GM19463 (cell line): ENCODE results near the gene FBXW12.
"Not testable (repeated sequence)": the region's sequence is repeated elsewhere in the genome, so short reads cannot be mapped to it uniquely, and the experiment has no call there.

Experiments used
- ATAC-seq: cut with Tn5 transposase; IDR thresholded peaks from one replicate; pipeline ENCODE4 v1.9.1; 2021; ENCODE audit warnings: mild to moderate bottlenecking, moderate library complexity; ENCODE audit not compliant: unreplicated experiment

FBXW12 gene, protein sequence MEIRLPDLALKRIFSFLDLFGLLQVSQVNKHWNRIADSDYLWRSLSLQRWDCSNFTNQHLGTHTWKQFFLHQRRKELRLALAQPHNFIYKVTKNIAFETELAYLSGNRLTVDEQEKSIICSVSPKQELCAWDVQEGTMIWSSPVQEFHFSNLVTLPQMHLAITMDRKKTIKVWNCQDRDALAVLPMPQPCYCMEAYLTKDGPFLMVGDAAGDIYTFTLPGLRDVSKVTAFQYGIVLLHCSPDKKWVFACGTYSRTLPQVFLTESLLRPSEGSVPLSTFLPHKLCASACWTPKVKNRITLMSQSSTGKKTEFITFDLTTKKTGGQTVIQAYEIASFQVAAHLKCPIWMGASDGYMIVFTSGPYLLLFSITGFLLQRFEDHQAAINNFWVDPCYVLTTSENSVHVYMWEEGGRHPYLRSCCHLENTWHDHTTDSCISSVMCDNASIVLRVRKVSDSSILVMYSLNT

DNA sequence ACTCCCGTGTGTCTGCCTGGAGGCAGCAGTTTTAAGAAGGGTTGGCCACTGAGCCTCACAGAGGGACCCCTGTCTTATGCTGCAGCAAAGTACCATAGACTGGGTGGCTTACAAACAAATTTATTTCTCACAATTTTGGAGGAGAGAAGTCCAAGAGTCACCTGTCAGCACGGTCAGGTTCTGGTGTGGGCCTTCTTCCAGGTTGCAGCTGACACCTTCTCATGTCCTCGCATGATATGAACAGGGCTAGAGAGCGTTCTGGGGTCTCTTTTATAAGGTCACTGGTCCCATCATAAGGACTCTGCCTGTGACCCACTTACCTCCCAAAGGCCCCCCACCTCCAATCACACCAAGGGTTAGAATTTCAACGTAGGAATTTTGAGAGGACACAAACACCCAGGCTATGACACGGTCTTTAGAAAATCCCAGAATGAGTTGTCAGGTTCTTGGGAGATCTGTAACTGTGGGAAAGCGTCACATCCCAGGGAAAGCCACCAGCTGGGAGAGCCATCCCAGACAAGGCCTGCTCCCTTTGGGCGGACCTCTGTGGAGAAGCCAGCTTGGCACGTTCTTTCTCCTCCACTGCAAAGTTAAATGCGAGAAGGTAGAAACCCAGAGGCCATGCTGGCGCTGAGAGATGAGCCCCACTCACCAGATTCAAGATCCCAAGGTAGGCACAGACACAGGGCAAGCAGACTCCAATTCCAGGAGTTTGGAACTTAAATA, at the start of gene FBXW12:
Gene FBXW12, plus strand, starts transcription at position 569 of the 726 bp plus-strand sequence. CDS start 549 bp downstream, outside the sequence.
- no peak for ATAC-seq

DNA sequence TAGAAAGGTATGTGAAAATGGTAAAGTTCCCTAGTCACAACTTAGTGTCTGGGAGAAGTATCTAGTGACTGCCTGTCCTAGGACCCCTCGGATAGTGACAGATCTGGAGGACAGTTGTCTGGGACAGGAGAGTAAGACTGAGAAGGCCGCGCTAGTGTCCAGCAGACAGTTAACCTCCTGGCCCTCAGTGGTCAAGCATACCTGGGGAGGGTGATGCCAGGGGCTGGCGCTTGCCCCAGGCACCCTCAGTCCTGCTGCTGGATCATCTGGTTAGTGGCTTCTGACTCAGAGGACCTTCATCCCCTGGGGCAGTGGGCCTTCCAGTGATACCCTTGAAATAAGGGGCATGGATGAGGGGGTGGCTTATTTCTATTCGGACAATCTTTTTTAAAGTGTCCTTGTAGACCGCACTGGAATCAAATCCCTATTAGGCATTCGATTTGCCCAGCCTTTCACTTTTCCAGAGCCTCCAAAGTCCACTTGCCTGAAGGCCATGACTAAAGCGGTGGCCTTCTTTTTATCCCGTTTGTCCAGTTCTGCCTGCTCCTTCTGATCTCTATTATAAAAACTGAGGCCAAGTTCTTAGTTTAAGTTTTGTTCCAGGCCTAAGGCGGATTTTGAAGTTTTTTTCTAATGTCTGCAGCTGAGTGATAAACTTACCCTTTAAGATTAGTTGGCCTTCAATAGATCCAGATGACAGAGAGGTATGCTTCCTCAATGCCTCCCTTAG, 40.1 kb upstream of the FBXW12 start:
- ATAC-seq, result not testable (repeated sequence)

DNA sequence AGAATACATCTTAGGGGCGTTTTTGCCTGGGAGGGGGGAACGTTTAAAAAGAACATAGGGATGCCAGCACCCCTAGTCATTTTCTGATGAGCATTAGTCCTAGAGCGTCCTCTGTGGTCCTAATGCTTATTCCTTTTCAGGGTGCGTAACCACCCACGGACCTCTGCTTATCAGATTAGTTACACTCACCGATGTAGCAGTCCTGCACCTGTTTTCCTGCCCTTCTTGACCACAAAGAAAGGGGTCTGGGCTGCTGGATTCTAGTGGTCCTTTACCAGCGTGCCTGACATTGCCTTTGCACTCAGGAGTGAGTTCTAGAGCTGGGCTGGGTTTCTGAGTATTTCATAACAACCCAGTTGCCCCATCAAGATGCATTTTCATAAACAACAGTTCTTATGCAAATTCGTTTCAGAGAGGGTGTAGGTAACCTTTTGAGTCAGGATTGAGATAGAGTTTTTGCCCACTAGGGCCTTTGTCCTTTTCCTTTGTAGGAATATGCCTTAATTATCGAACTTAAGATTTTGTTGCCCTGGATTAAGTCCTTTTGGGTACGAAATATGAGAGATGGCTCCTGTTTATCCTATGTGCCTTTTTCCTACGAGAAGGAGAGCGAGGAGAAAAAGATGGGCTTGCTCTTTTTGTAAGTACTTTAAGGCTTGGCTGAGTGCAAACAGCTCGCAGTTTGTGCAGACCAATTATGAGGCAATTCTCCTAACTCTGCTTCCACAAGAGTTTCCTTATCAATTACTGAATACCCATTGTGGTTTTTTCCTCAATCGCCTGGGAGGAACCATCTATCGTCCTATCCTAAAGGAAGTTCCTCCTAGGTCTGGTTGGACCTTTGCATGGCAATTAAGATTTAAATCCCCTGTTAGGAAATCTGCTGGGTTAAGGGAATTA, 38.4 kb upstream of the FBXW12 start, which contains the start of gene SPINK8:
Gene SPINK8, minus strand, starts transcription at position 316 of the 900 bp plus-strand sequence. CDS start 5,320 bp downstream, outside the sequence.
- ATAC-seq, result not testable (repeated sequence)

DNA sequence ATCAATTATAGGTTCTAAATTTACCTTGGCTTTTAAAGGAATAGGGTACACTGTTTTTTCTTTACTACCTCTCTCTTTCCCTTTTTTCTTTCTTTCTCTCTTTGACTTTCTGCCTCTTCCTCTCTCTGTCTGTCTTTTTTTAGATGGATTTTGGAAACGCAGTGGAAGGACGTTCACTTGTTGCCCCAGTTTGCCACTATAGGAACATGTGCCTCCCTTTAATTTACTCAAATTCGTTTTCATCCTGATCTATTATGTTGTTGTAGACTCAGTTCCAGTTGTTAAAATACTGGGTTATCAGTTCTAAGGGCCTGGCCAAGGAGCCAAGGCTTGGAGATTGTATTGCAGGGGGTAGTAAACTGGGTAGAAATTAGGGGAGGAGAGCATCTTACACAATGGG, 37.4 kb upstream of the FBXW12 start:
- no peak for ATAC-seq

DNA sequence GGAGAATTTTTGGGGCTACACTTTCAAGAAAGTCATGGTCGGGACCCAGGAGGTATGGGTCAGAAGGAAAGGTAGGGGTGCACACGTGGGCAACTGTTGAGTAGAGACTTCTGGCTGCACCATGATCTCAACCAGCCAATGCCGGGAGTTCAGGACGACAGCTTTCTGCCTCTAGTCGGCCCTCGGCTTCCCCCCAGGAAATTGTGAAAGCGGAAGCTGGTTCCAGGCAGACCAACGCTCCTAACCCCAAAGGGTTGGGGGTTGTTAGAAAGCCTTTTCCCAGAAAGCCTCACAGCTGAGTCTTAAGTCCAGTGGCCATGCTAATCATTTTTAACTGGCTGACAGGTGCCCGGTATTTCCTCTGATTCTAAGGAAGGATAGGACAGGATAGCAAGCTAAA, 36.7 kb upstream of the FBXW12 start:
- not testable (repeated sequence) for ATAC-seq

DNA sequence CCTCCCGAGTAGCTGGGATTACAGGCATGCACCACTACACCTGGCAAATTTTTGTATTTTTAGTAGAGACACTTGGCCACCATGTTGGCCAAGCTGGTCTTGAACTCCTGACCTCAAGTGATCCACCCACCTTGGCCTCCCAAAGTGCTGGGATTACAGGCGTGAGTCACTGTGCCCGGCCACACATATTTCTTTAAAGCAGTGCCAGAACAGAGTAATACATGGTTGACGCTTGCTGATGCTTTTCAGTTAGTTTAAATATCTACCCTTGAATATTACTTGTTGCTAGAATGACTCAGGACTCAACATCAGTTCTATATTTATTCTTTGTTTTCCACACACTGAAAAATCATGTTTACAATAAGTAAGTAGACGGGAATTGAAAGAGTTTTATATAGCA, 34.5 kb upstream of the FBXW12 start:
- ATAC-seq, result not testable (repeated sequence)

DNA sequence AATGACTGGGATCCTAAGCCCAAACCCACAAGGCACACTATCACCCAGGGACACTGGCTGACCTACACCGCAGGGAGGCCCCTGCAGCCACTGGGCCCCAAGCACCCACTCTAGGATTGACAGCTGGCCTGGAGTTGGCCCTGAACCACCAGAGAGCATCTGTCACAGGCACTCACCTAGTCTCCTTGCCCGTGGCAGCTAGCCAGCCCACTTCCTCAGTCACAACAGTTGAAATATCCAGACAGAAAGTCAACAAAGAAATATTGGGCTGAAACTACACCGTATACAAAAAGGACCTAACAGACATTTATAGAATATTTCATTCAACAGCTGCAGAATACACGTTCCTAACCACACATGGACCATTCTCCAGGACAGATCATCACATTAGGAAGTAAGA, 33.4 kb upstream of the FBXW12 start:
- ATAC-seq, result no peak

DNA sequence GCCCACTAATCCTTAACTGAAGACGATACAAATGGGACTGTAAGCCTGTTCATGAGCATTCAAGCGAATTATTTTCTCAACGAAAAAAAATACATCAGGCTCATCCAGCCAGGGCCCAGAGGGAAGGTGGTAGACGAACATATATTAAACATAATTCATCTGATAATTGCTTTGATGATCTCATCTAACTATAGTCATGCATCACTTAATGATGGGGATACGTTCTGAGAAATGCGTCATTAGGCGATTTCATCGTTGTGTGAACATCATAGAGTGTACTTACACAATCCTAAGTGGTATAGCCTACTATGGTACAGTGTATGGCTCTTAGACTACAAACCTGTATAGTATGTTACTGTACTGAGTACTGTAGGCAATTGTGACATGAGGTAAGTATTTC, 28.6 kb upstream of the FBXW12 start:
- no peak for ATAC-seq

DNA sequence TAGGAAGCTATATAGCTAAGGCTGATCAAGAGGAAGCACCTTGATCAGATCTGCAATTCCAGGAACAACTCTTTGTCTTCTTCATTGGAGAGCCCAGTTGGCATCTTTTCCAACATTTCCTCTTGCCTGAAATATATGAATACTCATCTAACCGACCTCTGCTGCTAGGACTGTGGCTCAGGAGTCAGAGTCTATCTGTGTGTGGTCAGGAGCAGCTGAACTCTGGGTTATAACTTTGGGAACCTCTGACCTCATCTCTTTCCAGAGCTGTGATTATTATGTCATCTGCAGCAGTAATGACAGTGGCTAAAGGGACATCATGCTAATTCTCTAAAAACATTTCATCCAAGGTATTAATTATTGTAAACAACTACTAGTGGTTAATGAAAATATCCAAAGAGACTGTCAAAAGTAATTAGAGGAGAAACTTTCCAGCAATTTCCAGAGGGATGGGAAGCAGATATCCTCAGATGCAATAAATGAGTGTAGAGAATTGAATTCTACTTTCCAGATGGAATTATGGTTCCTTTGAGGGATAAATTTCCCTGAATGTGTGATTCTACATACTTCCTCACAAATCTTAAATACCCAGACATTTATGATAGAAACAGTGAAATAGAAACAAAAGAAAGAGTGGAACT, 27.0 kb upstream of the FBXW12 start:
- no peak for ATAC-seq

DNA sequence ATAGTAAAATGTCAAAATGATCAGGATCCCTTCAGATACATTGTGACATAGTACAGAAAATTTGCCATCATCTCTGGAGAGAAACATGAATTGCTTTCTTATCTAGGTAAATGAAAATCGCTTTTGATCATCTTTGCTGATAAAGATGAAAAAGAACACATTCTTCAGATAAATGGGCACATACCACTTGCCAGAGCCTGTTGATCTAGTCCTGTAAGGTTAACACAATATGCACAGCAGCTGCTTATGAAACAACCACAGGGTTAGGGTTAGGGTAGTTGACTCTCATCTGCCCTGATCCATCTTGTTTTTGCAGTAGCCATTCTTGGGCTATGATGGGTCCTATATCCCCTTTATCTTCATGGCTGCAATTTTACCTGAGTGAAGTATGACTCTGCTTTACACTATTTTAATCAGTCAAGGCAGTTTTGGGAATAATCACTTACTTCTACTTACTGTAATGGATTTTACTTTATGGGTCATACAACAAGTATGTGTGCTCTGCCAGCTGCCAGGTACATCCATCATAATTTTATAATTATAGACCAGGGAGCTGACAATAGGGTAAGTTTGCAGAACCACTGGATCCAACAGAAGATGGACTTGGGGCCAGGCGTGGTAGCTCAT, 26.0 kb upstream of the FBXW12 start:
- ATAC-seq, result no peak

DNA sequence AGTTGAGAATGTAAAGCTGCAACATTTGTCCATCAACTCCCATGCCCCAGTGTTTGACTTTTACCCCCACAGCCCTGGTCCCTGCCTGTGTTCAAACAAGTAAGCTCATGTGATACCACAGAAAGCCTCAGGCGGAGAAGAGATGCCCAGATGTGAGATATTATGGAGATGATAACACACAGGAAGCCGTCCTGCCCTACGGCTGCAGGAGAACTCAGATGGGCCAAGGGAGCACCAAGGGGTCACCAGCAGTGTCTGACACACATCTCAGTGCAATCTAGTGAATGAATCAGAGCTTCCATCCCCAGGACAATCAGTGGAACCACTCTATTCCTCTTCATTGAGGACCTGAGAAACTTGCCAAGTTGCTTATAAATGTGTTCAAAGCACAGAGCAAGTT, 24.5 kb upstream of the FBXW12 start:
- ATAC-seq, result no peak

DNA sequence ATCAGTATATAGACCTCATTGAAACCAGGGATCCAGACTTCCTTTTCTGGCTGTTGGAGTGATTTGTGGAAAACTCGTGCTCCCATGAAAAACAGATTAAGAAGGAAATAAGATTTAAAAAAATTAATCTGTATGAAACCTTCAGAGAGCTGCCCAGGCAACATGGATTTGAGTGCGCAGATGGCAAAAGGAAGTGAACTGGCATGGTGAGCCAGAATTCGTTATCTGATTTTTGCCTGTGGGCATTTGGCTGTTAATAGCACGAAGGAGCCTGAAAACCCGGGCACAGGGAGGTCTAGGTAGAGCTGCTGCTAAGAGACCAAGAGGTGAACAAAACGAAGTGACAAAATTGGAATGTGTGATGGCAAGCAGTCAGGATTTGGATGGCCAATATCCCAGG, 19.5 kb upstream of the FBXW12 start:
- ATAC-seq, result no peak

DNA sequence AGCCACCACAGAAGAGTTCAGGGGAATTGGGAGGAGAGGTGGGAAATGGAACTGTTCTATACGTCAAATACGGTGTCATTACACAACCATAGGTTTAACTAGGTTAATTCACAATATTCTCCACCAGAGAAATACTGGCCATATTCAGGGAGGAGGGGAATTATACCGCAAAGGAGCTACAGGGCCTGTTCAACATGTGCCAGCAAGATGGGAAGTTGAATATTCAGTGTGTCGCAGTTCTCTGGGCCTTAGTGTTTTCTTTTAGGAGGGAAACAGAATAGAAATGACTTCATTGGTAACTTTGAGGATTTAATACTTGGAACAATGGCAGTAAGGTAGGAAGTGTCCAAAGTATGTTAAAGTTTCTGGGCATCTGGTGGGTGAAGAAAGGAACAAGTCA, 18.0 kb upstream of the FBXW12 start:
- ATAC-seq, result no peak

DNA sequence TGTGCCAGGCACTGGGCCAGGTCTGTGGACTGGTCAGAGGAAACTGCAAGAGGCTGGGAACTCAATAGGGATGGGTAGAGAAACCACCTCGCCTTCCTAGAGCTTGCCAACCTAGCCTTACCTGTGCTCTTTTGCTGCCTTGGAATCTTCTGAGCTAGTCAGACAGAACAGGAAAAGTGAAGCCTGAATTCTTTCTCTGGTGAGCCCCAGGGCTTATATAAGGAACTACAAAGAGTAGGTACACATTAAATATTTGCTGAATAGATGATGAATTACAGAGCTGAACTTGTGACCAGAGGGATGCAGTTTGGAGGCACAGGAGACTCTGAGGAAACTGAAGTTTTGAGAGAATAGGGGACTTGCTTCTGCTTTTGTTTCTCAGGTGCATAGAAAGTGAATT, 15.6 kb upstream of the FBXW12 start:
- ATAC-seq, result no peak

DNA sequence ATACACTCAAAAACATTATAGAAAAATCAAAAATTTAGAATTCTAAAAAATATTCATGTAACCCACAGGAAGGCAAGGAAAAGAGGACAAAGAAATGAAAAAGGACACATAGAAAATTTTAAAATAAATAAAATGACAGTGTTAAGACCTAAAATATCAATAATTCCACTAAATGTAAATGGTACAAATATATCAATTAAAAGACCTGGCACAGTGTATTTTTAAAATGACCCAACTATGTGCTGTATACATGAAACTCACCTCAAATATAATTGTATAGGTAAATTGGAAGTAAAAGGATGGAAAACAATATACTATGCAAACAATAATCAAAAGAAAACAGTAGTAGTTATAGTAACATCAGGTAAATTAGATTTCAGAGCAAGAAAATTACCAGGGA, 10.1 kb upstream of the FBXW12 start:
- ATAC-seq, result no peak

DNA sequence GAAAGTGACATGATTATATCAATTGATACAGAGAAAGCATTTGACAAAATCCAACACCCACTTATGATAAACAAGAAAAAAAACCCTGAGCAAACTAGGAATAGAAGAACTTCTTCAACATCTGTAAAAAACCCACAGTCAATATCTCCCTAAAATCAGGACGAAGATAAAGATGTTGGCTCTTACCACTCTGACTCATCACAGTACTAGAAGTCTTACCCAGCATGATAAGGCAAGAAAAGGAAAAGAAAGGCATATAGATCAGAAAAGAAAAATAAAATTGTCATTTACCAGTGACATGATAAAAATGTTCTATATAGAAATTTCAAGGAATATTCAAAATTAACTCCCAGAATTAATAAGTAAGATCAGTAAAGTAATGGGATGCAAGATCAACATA, 7.2 kb upstream of the FBXW12 start:
- no peak for ATAC-seq

DNA sequence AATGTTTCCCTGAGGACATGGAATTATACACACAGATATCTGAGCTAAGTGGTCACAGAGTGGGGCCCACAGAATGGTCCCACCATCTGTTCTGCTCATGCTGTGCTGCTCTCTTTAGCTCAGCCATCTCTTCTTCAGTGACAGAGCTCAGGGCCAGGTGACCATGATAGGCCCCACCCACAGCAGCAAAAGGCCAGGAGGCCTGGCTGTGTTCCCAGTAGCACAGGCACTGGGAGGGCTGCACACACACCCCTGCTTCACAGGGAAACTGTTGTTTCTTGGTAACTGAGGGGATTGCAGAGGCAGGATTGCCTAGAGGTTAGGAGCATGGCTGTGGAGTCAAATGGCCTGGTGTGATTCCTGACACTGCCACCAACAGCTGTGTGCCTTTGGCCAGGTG, 4.8 kb upstream of the FBXW12 start:
- no peak for ATAC-seq

DNA sequence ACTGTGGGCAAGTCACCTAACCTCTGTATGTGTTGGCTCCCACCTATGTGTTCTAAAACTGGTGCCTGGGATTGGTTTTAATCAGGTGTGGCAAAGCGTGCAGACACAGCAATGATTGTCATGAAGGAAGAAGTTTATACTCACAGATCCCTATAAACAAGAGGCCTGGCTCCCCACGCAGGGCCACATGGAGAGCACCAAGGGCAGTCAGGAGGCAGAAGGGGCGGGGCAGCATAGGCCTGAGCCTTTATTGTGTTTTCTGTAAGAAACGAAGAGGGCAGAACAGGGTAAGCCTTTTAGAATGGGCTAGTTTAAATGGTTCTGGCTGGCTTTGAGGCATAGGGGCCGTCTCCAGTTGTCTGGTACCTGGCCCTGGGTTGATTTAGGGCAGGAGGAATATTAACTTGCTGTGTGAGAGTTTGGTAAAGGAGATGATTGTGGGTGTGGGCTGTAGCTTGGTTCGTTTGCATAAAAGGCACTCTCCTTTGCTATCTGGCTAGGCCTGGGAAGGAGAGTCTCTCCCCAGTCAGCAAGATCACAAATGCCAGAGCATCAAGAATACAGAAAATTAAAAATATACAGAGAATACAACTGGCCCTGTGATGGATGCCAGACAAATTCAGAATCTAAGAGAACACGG, 2.2 kb upstream of the FBXW12 start:
- no peak for ATAC-seq

DNA sequence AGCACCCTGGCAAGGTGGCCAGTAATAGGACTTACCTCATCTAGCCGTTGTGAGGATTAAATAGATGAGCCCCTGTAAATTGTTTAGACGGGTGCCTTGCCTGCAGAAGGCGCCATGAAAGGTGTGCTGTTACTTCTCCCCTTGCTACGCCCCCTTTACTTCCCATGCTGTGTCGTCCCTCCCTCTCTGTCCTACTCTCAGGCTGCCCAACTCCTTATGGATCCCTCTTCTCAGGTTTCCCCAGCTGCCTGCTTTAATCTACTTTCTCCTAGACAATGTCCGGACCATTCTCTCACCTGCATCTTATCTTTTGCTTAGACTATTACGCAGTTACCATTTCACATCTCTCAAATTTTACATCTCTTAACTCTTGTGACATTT, 1.7 kb upstream of the FBXW12 start:
- ATAC-seq, result no peak
